Measurements from ENCODE around the gene TBX3.
"Not testable (repeated sequence)": the region's sequence is repeated elsewhere in the genome, so short reads cannot be mapped to it uniquely, and the experiment has no call there.

TBX3 gene

GRCh38 chr12:114684098-114684869, at the start of gene TBX3:
Gene TBX3, minus strand, starts transcription at chr12:114684175. Its CDS starts 975 bp downstream, at chr12:114683200.
- peak; percentile 30 for DNase-seq

- DNase-seq = no peak
Measured at GRCh38 chr12:114732426-114733030, 48.6 kb upstream of the TBX3 start.

GRCh38 chr12:114729731-114730130, 45.8 kb upstream of the TBX3 start:
- no peak for DNase-seq

- no peak for DNase-seq
Measured at GRCh38 chr12:114726092-114726710, 42.2 kb upstream of the TBX3 start.

GRCh38 chr12:114722176-114722575, 38.2 kb upstream of the TBX3 start:
- DNase-seq = not testable (repeated sequence)

GRCh38 chr12:114721266-114721665, 37.3 kb upstream of the TBX3 start:
- DNase-seq = no peak

GRCh38 chr12:114713466-114714215, 29.7 kb upstream of the TBX3 start:
- DNase-seq = no peak

GRCh38 chr12:114711689-114712152, 27.7 kb upstream of the TBX3 start:
- DNase-seq = no peak

- DNase-seq = no peak
Measured at GRCh38 chr12:114710151-114710550, 26.2 kb upstream of the TBX3 start.

- DNase-seq = no peak
Measured at GRCh38 chr12:114709112-114709511, 25.1 kb upstream of the TBX3 start.

- not testable (repeated sequence) for DNase-seq
Measured at GRCh38 chr12:114708598-114708997, 24.6 kb upstream of the TBX3 start.

- DNase-seq = no peak
Measured at GRCh38 chr12:114704096-114704495, 20.1 kb upstream of the TBX3 start.

- no peak for DNase-seq
Measured at GRCh38 chr12:114703060-114703493, 19.1 kb upstream of the TBX3 start.

GRCh38 chr12:114702462-114702861, 18.5 kb upstream of the TBX3 start:
- DNase-seq = no peak

- no peak for DNase-seq
Measured at GRCh38 chr12:114701553-114701952, 17.6 kb upstream of the TBX3 start.

GRCh38 chr12:114701104-114701414, 17.1 kb upstream of the TBX3 start:
- no peak for DNase-seq

- no peak for DNase-seq
Measured at GRCh38 chr12:114700392-114701103, 16.6 kb upstream of the TBX3 start.

GRCh38 chr12:114698566-114699163, 14.7 kb upstream of the TBX3 start:
- no peak for DNase-seq

GRCh38 chr12:114697741-114698565, 14.0 kb upstream of the TBX3 start:
- no peak for DNase-seq

GRCh38 chr12:114697243-114697716, 13.3 kb upstream of the TBX3 start:
- DNase-seq = no peak
